IgD-negative memory B cell (primary cell): ENCODE results near the gene MFN2. TPM values are rescaled to one million over a fixed set of nuclear protein-coding genes. Genes with fewer than 3 reads are reported as not detected.

ENCODE experiments used
- H3K27ac Mint-ChIP-seq, 3 donors: one replicate each; pipeline ENCODE4 v1.8.0; 2020 to 2022; ENCODE audit warnings: mild to moderate bottlenecking in 3 of 3, mixed read lengths in 3 of 3, moderate library complexity in 1 of 3
- H3K27me3 Mint-ChIP-seq: one replicate; pipeline ENCODE4 v1.8.0; 2021; ENCODE audit warnings: mixed read lengths
- H3K36me3 Mint-ChIP-seq: one replicate; pipeline ENCODE4 v1.8.0; 2020; ENCODE audit warnings: mild to moderate bottlenecking, mixed read lengths
- H3K4me1 Mint-ChIP-seq, 3 donors: one replicate each; pipeline ENCODE4 v1.8.0; 2020 to 2022; ENCODE audit warnings: mixed read lengths in 3 of 3, mild to moderate bottlenecking in 1 of 3
- H3K4me3 Mint-ChIP-seq, 4 donors: one replicate each; pipeline ENCODE4 v1.8.0; 2020 to 2022; ENCODE audit warnings: mild to moderate bottlenecking in 4 of 4, mixed read lengths in 4 of 4, moderate library complexity in 3 of 4
- H3K9me3 Mint-ChIP-seq, 3 donors: one replicate each; pipeline ENCODE4 v1.8.0; 2020 to 2021; ENCODE audit warnings: mixed read lengths in 3 of 3, mild to moderate bottlenecking in 1 of 3
- polyA plus RNA-seq: library from polyadenylated mRNA; unstranded; fragments of 300-500 nt; fragmentation: Illumina TruSeq; gene quantifications from one replicate; pipeline ENCODE4 v1.2.3, GENCODE V29; 2021

Gene MFN2
- polyA plus RNA-seq, 1 donor from 2014 or later: 31.2 TPM

GRCh38 chr1:11948822-11949458 is 31.3 kb upstream of the MFN2 start:
- Mint-ChIP-seq H3K36me3 (no peaks in the 10 kb centered on the region), H3K27ac (peak overlapping the region in 1 of 3 donors; percentile 39), H3K4me3 (no peak overlapping the region), H3K4me1 (peaks cover 0 to 2% (median 0%) of the 10 kb centered on the region in 3 donors), H3K27me3 (no peaks in the 10 kb centered on the region), H3K9me3 (no peaks in the 10 kb centered on the region)

DNA sequence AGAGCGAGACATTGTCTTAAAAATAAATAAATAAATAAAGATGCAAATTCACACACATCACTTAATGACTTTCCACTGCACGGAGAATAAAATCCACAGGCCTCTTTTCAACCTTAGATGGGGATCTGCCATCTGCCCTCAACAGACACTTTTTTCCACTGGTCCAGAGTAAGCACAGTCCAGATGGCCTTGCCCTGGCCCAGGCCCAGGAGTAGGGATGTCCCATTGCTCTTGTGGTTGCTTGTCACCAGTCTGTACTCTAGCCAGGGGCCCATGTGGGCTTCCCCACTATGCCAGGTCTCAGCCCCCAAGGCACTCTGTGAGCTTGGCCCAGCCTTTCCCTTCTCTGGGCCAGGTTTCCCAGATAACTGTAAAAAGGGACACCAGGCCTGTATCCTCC is 28.3 kb upstream of the MFN2 start:
- no peak overlapping the region for H3K27ac Mint-ChIP-seq
- H3K27me3 Mint-ChIP-seq: no peaks in the 10 kb centered on the region
- peaks cover 5% of the 10 kb centered on the region for H3K36me3 Mint-ChIP-seq
- no peaks in the 10 kb centered on the region for H3K9me3 Mint-ChIP-seq
- H3K4me1 Mint-ChIP-seq: no peaks in the 10 kb centered on the region
- no peak overlapping the region for H3K4me3 Mint-ChIP-seq

- Mint-ChIP-seq H3K27ac (peak overlapping the region in 1 of 3 donors; percentile 35), H3K4me3 (no peak overlapping the region), H3K36me3 (peaks cover 5% of the 10 kb centered on the region), H3K9me3 (no peaks in the 10 kb centered on the region), H3K4me1 (no peaks in the 10 kb centered on the region), H3K27me3 (no peaks in the 10 kb centered on the region)
Observed at GRCh38 chr1:11952455-11953109, 27.7 kb upstream of the MFN2 start.

DNA sequence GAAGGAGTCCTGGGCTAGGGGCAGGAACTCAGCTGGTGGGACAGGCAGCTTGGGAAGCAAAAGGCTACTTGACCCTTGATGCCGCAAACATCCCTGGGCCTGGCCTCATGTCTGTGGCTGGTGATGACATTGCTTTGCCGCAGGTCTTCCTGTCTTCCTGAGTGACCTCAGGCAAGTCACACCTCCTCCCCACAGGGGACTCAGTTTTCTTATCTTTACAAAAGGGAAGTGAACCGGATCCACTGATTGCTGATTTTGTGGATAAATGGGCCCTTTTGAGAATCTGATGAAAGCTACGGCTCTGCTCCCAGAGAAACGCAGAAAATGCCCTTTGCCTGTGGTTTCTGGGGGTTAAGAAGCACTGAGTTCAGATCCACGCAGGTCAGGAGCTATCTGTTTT is 25.0 kb upstream of the MFN2 start:
- Mint-ChIP-seq H3K27ac (no peak overlapping the region), H3K4me1 (no peaks in the 10 kb centered on the region), H3K36me3 (peaks cover 6% of the 10 kb centered on the region), H3K27me3 (no peaks in the 10 kb centered on the region), H3K9me3 (no peaks in the 10 kb centered on the region), H3K4me3 (no peak overlapping the region)

- Mint-ChIP-seq H3K27ac (peak overlapping the region in 1 of 3 donors; percentile 62), H3K4me3 (no peak overlapping the region), H3K9me3 (no peaks in the 10 kb centered on the region), H3K4me1 (no peaks in the 10 kb centered on the region), H3K36me3 (peaks cover 7% of the 10 kb centered on the region), H3K27me3 (no peaks in the 10 kb centered on the region)
Observed at GRCh38 chr1:11957398-11957797, 22.8 kb upstream of the MFN2 start.

DNA sequence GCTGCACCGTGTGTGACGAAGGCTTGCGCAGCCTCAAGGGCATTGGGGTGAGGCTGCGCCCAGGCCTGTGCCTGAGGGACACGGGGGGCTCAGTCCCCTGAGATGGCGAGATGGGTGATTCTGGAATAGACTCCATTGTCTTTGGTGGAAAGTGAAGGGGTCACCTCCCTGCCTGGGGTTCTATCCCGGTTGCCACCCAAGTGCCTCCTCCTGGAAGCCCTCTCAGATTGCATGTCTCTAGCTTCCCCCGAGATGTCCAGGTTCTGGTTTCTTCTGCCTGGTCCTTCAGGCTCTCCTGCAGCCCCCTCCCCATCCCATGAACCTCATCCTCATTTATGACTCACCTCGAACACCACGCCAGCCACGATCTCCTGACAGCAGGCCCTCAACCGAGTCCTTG is 22.3 kb upstream of the MFN2 start:
- Mint-ChIP-seq H3K9me3 (no peaks in the 10 kb centered on the region), H3K36me3 (peaks cover 7% of the 10 kb centered on the region), H3K27ac (peak overlapping the region in 1 of 3 donors; percentile 62), H3K4me3 (no peak overlapping the region), H3K27me3 (no peaks in the 10 kb centered on the region), H3K4me1 (no peaks in the 10 kb centered on the region)

DNA sequence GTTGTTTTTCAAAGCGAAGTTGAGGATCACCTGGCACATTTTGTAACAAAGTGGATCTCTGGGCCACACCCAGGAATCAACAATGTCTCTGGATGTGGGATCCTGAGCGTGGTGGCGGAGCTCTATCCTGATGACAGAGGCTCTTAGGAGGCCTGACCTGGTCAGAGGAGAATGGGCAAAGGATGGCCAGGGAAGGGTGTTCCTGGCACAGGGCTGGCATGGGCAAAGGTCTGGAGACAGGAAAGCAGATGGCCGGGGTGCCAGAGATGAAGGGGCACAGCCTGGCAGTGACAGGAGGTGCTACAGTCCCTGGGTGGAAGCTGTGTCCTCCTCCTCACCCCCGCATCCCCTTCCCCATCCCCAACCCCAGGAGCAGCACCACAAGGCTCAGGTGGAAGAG is 20.0 kb upstream of the MFN2 start:
- no peak overlapping the region for H3K4me3 Mint-ChIP-seq
- H3K27ac Mint-ChIP-seq: no peak overlapping the region
- no peaks in the 10 kb centered on the region for H3K9me3 Mint-ChIP-seq
- H3K4me1 Mint-ChIP-seq: no peaks in the 10 kb centered on the region
- no peaks in the 10 kb centered on the region for H3K27me3 Mint-ChIP-seq
- H3K36me3 Mint-ChIP-seq: peaks cover 7% of the 10 kb centered on the region

- H3K4me3 Mint-ChIP-seq: no peak overlapping the region
- no peaks in the 10 kb centered on the region for H3K9me3 Mint-ChIP-seq
- H3K36me3 Mint-ChIP-seq: peaks cover 4% of the 10 kb centered on the region
- peak overlapping the region in 1 of 3 donors; percentile 67 for H3K27ac Mint-ChIP-seq
- no peaks in the 10 kb centered on the region for H3K4me1 Mint-ChIP-seq
- H3K27me3 Mint-ChIP-seq: no peaks in the 10 kb centered on the region
Observed at GRCh38 chr1:11960715-11961114, 19.5 kb upstream of the MFN2 start.

DNA sequence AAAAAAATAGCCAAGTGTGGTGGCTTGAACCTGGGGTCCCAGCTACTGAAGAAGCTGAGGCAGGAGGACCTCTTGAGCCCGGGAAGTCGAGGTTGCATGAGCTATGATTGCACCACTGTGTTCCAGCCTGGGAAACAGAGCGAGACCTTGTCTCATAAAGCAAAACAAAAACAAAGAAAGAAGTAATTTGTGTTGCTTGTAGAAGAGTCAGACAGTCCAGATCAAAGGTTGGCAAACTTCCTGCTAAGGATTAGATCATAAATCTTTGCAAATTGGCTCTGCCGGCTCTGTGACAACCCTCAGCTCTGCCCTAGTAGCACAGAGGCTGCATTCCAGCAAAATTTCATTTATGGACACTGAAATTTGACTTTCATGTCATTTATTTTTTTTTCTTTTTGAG is 19.0 kb upstream of the MFN2 start:
- Mint-ChIP-seq H3K36me3 (peaks cover 4% of the 10 kb centered on the region), H3K4me1 (no peaks in the 10 kb centered on the region), H3K27ac (no peak overlapping the region), H3K27me3 (no peaks in the 10 kb centered on the region), H3K9me3 (no peaks in the 10 kb centered on the region), H3K4me3 (no peak overlapping the region)

GRCh38 chr1:11963622-11964021 is 16.6 kb upstream of the MFN2 start:
- Mint-ChIP-seq H3K27ac (no peak overlapping the region), H3K36me3 (peaks cover 3% of the 10 kb centered on the region), H3K4me3 (no peak overlapping the region), H3K27me3 (no peaks in the 10 kb centered on the region), H3K4me1 (peaks cover 0 to 2% (median 0%) of the 10 kb centered on the region in 3 donors), H3K9me3 (no peaks in the 10 kb centered on the region)

DNA sequence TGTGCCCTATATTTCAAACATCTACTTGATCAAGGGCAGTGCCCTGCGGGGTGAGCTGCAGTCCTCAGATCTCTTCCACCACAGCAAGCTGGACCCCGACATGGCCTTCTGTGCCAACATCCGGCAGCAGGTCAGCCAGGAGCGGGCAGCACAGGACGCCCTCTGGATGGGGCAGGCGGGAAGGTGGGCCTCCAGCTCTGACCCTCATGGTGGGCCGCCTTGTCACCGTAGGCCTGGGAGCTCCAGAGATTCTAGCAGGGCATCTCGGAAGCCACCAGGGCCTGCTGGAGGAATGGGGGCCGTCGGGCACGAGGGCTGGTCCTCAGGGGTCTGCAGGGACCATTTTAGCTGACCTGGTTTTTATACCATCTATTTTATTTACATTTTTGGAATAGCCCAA is 15.6 kb upstream of the MFN2 start:
- H3K4me3 Mint-ChIP-seq: no peak overlapping the region
- H3K27ac Mint-ChIP-seq: peak overlapping the region in 1 of 3 donors; percentile 82
- H3K27me3 Mint-ChIP-seq: no peaks in the 10 kb centered on the region
- no peaks in the 10 kb centered on the region for H3K9me3 Mint-ChIP-seq
- H3K4me1 Mint-ChIP-seq: peaks cover 0 to 2% (median 0%) of the 10 kb centered on the region in 3 donors
- peaks cover 3% of the 10 kb centered on the region for H3K36me3 Mint-ChIP-seq

DNA sequence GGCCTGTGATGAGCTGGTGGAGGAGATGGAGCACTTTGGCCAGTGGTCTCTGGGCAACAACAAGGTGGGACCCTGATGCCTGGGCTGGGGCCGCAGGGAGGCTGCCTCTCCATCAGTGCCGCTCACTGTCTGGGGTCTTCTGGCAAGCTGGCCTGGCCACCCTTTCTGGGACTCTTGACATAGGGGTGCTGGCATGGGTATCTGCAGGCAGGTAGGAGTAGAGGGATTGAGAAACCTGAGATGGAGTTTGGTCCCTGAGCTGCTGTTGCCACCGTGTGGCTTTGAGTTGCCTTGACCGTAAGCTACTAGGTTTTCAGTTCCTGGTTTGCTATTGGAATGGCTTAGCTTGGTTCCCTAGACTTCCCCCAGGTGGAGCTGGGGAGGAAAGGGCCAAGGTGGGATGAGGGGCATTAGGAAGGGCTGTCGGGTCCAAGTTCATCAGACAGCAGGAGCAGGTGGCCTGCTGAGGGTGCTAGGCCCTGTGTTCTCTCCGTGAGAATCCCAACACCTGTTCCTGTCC is 13.2 kb upstream of the MFN2 start:
- peaks cover 0 to 2% (median 0%) of the 10 kb centered on the region in 3 donors for H3K4me1 Mint-ChIP-seq
- peak overlapping the region in 1 of 3 donors; percentile 6 for H3K27ac Mint-ChIP-seq
- H3K36me3 Mint-ChIP-seq: peaks cover 3% of the 10 kb centered on the region
- no peaks in the 10 kb centered on the region for H3K9me3 Mint-ChIP-seq
- no peaks in the 10 kb centered on the region for H3K27me3 Mint-ChIP-seq
- peak overlapping the region in 1 of 4 donors; percentile 18 for H3K4me3 Mint-ChIP-seq

DNA sequence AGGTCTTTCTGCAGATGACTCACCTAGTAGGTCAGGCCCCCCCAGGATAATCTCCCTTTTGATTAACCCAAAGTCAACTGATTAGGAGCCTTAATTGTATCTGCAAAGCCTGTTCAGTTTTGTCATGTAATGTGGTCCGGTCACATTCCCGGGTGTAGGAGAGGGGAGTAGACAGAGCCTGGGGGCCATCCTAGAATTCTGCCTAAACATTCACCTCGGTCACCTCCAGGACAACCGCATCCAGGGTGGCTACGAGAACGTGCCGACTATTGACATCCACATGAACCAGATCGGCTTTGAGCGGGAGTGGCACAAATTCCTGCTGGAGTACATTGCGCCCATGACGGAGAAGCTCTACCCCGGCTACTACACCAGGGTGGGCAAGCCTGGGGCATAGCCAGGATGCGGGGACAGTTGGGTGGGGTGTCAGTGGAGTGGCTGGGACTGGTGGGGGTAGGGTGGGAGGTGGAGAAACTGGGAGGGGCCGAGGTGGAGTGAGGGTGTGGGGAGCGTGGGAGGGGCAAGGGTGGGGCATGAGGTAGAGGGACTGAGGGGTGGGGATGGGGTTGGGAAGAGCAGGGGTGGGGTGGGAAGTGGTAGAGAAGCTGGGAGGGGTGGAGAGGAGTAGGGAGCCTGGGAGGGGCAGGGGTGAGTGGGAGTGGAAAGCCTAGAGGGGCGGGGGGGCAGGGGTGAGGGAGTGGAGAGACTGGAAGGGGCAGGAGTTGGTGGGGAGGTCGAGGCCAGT is 9.6 kb upstream of the MFN2 start:
- H3K9me3 Mint-ChIP-seq: no peaks in the 10 kb centered on the region
- no peaks in the 10 kb centered on the region for H3K27me3 Mint-ChIP-seq
- peaks cover 6% of the 10 kb centered on the region for H3K36me3 Mint-ChIP-seq
- H3K4me1 Mint-ChIP-seq: peaks cover 0 to 2% (median 2%) of the 10 kb centered on the region in 3 donors
- H3K4me3 Mint-ChIP-seq: peak overlapping the region in 1 of 4 donors; percentile 51
- peak overlapping the region in 1 of 3 donors; percentile 90 for H3K27ac Mint-ChIP-seq

GRCh38 chr1:11977625-11978024 is 2.6 kb upstream of the MFN2 start:
- Mint-ChIP-seq H3K9me3 (no peaks in the 10 kb centered on the region), H3K27me3 (no peaks in the 10 kb centered on the region), H3K36me3 (peaks cover 4% of the 10 kb centered on the region), H3K4me1 (peaks cover 11 to 18% (median 16%) of the 10 kb centered on the region in 3 donors), H3K27ac (peak overlapping the region in 1 of 3 donors; percentile 68), H3K4me3 (peak overlapping the region in 2 of 4 donors; percentile 23 to 81)

- H3K27me3 Mint-ChIP-seq: no peaks in the 10 kb centered on the region
- no peak overlapping the region for H3K27ac Mint-ChIP-seq
- H3K36me3 Mint-ChIP-seq: peaks cover 4% of the 10 kb centered on the region
- no peaks in the 10 kb centered on the region for H3K9me3 Mint-ChIP-seq
- peaks cover 12 to 16% (median 16%) of the 10 kb centered on the region in 3 donors for H3K4me1 Mint-ChIP-seq
- H3K4me3 Mint-ChIP-seq: peak overlapping the region in 1 of 4 donors; percentile 91
Observed at GRCh38 chr1:11978301-11978700, 1.9 kb upstream of the MFN2 start.
